Esophagus squamous epithelium (tissue), 5 donors: ENCODE results near the gene FBXL7. TPM values are rescaled to one million over a fixed set of nuclear protein-coding genes. Genes with fewer than 3 reads are reported as not detected.

Experiments used
- DNase-seq: peaks from one replicate; lab custom pipeline; 2025; lab: John Stamatoyannopoulos, UW
- H3K27ac ChIP-seq, 4 donors: fragments of 200-600 bp; sonication (generic); one replicate each; pipeline ENCODE4 v1.5.1; 2016 to 2019; ENCODE audit warnings: mild to moderate bottlenecking in 1 of 4
- H3K27me3 ChIP-seq, 4 donors: fragments of 200-600 bp; sonication (generic); 1 replicate in 3 of 4; 2 replicates in 1 of 4; pipeline versions ENCODE4 v1.5.1 to v1.6.0; 2017 to 2021; ENCODE audit warnings: antibody characterized with exemption in 1 of 4
- H3K36me3 ChIP-seq, 3 donors: fragments of 200-600 bp; sonication (generic); one replicate each; pipeline ENCODE4 v1.5.1; 2016 to 2019
- H3K4me1 ChIP-seq, 3 donors: fragments of 200-600 bp; sonication (generic); one replicate each; pipeline ENCODE4 v1.5.1; 2017 to 2019
- H3K4me3 ChIP-seq, 4 donors: fragments of 200-600 bp; sonication (generic); 1 replicate in 3 of 4; 2 replicates in 1 of 4; pipeline ENCODE4 v1.5.1; 2016 to 2019; ENCODE audit warnings: mild to moderate bottlenecking in 2 of 4, moderate library complexity in 1 of 4
- H3K9me3 ChIP-seq, 3 donors: fragments of 200-600 bp; sonication (generic); one replicate each; pipeline ENCODE4 v1.5.1; 2016 to 2019
- CTCF ChIP-seq, 6 experiments: fragments of 450-650 bp in 4 of 6; fragments of 200-600 bp in 2 of 6; sonication (generic) in 2 of 6; IDR thresholded peaks; one replicate each; pipeline ENCODE4 v1.5.1; 2016 to 2019; ENCODE audit warnings: antibody characterized with exemption in 6 of 6, mild to moderate bottlenecking in 4 of 6, moderate library complexity in 4 of 6
- POLR2A ChIP-seq, 4 donors: fragments of 450-650 bp; IDR thresholded peaks; one replicate each; pipeline ENCODE4 v1.6.1; 2017; ENCODE audit warnings: antibody characterized with exemption in 4 of 4, mild to moderate bottlenecking in 4 of 4, moderate library complexity in 3 of 4
- WGBS, 2 donors: methylation state at CpG; one replicate each; pipeline ENCODE4 v1.1.5; 2018; 5-methylcytosine and 5-hydroxymethylcytosine counted together
- intact Hi-C: fragments of 100-400 bp; cut with DNase I; formaldehyde crosslinking; loops from one replicate; pipeline ENCODE4 v1.15.0; 2022
- total RNA-seq, 4 donors: library from RNA; depleted of rRNA; stranded (reverse); fragments of >200 nt; gene quantifications; one replicate each; pipeline ENCODE4 v1.1.0, GENCODE V29; 2016
- donor health status: DM: yes; HTN: yes; CAD: no.

FBXL7 gene
- total RNA-seq, 4 donors from 2014 or later, result 0.68 to 15.1 (median 2.8) TPM

GRCh38 chr5:15564523-15564922, 64.5 kb downstream of the FBXL7 start:
- TF ChIP-seq POLR2A (IDR thresholded peaks at IDR 0.05) (no peak), CTCF (IDR thresholded peaks at IDR 0.05) (no peak)
- intact Hi-C loops, result no loop called here
- H3K9me3 ChIP-seq, result peaks cover 0 to 6% (median 0%) of the 10 kb centered on the region in 3 donors
- 78 to 81% methylated on average over 4 of the region's 4 CpGs for WGBS, 2 donors
- H3K27me3 ChIP-seq, result no peaks in the 10 kb centered on the region
- H3K27ac ChIP-seq, result no peak overlapping the region
- no peak for DNase-seq
- no peak overlapping the region for H3K4me3 ChIP-seq
- H3K36me3 ChIP-seq, result no peaks in the 10 kb centered on the region
- H3K4me1 ChIP-seq, result peaks cover 0 to 5% (median 0%) of the 10 kb centered on the region in 3 donors

GRCh38 chr5:15564957-15565356, 65.0 kb downstream of the FBXL7 start:
- TF ChIP-seq POLR2A (IDR thresholded peaks at IDR 0.05), result no peak
- no peak for TF ChIP-seq CTCF (IDR thresholded peaks at IDR 0.05)
- H3K4me1 ChIP-seq, result peaks cover 0 to 5% (median 0%) of the 10 kb centered on the region in 3 donors
- WGBS, 2 donors, result 72 to 92% methylated on average over 1 of the region's 1 CpG
- intact Hi-C loops, result no loop called here
- no peaks in the 10 kb centered on the region for H3K36me3 ChIP-seq
- H3K9me3 ChIP-seq, result peaks cover 0 to 6% (median 0%) of the 10 kb centered on the region in 3 donors
- no peak for DNase-seq
- H3K27me3 ChIP-seq, result no peaks in the 10 kb centered on the region
- no peak overlapping the region for H3K4me3 ChIP-seq
- H3K27ac ChIP-seq, result no peak overlapping the region

GRCh38 chr5:15566306-15566705, 66.3 kb downstream of the FBXL7 start:
- no peaks in the 10 kb centered on the region for H3K27me3 ChIP-seq
- 71 to 77% methylated on average over 4 of the region's 4 CpGs for WGBS, 2 donors
- peaks cover 0 to 5% (median 0%) of the 10 kb centered on the region in 3 donors for H3K4me1 ChIP-seq

DNA sequence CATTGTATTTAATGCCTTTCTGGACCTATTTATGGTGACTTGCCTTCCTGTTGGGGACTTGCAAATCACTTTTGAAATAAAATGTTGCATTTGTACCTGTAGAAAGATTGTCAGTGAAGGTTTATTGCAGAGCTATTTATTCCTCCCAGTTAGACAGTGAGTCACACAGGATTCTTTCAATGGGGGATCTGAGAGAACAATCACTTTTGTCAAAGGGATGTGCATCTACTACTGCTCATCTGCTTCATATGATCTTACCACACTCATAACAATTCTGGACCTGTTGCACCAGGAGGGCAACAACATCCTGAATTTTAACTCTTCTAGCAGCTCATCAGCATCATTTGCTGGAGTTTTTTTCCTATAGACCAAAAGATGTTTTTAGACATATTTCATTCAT, 66.8 kb downstream of the FBXL7 start:
- Histone ChIP-seq H3K36me3 (no peaks in the 10 kb centered on the region), H3K9me3 (peaks cover 0 to 3% (median 0%) of the 10 kb centered on the region in 3 donors), H3K27me3 (no peaks in the 10 kb centered on the region), H3K27ac (no peak overlapping the region), H3K4me1 (peaks cover 0 to 5% (median 0%) of the 10 kb centered on the region in 3 donors), H3K4me3 (no peak overlapping the region)
- no peak for DNase-seq
- TF ChIP-seq POLR2A (IDR thresholded peaks at IDR 0.05), result no peak
- TF ChIP-seq CTCF (IDR thresholded peaks at IDR 0.05), result no peak
- intact Hi-C loops, result no loop called here

More at GRCh38 chr5:15566306-15566705, 66.3 kb downstream of the FBXL7 start:
- H3K27ac ChIP-seq, result no peak overlapping the region
- intact Hi-C loops, result no loop called here
- peaks cover 0 to 6% (median 0%) of the 10 kb centered on the region in 3 donors for H3K9me3 ChIP-seq
- H3K4me3 ChIP-seq, result no peak overlapping the region
- no peaks in the 10 kb centered on the region for H3K36me3 ChIP-seq
- no peak for DNase-seq
- TF ChIP-seq CTCF (IDR thresholded peaks at IDR 0.05) (no peak), POLR2A (IDR thresholded peaks at IDR 0.05) (no peak)

GRCh38 chr5:15570491-15570890, 70.5 kb downstream of the FBXL7 start:
- 78 to 90% methylated on average over 4 of the region's 5 CpGs for WGBS, 2 donors
- peaks cover 0 to 20% (median 0%) of the 10 kb centered on the region in 3 donors for H3K4me1 ChIP-seq

More at GRCh38 chr5:15570491-15570890, 70.5 kb downstream of the FBXL7 start:
- H3K9me3 ChIP-seq, result no peaks in the 10 kb centered on the region
- no peak for DNase-seq
- no peaks in the 10 kb centered on the region for H3K36me3 ChIP-seq
- TF ChIP-seq CTCF (IDR thresholded peaks at IDR 0.05), result no peak
- TF ChIP-seq POLR2A (IDR thresholded peaks at IDR 0.05), result no peak
- no peak overlapping the region for H3K27ac ChIP-seq
- intact Hi-C loops, result no loop called here
- no peak overlapping the region for H3K4me3 ChIP-seq
- H3K27me3 ChIP-seq, result no peaks in the 10 kb centered on the region
